Measurements from ENCODE around the gene TNIK.

The TNIK gene

GRCh38 chr3:171218069-171218468 is 242.1 kb downstream of the TNIK start:
- no peak for DNase-seq

GRCh38 chr3:171213907-171214306 is 246.3 kb downstream of the TNIK start:
- DNase-seq: no peak

GRCh38 chr3:171213178-171213577 is 247.0 kb downstream of the TNIK start:
- DNase-seq: no peak

- DNase-seq: no peak
Observed at GRCh38 chr3:171212648-171213047, 247.6 kb downstream of the TNIK start.

GRCh38 chr3:171206283-171206682 is 253.9 kb downstream of the TNIK start:
- DNase-seq: no peak

GRCh38 chr3:171204942-171205341 is 255.3 kb downstream of the TNIK start:
- no peak for DNase-seq

- DNase-seq: no peak
Observed at GRCh38 chr3:171201825-171202224, 258.4 kb downstream of the TNIK start.

- no peak for DNase-seq
Observed at GRCh38 chr3:171200750-171201088, 259.5 kb downstream of the TNIK start.

- no peak for DNase-seq
Observed at GRCh38 chr3:171200052-171200749, 260.0 kb downstream of the TNIK start.

GRCh38 chr3:171199473-171199829 is 260.8 kb downstream of the TNIK start:
- DNase-seq: peak; percentile 87

- DNase-seq: peak; percentile 87
Observed at GRCh38 chr3:171198781-171199472, 261.3 kb downstream of the TNIK start.

GRCh38 chr3:171195686-171196085 is 264.5 kb downstream of the TNIK start:
- no peak for DNase-seq

- no peak for DNase-seq
Observed at GRCh38 chr3:171194965-171195364, 265.2 kb downstream of the TNIK start.

GRCh38 chr3:171193693-171194092 is 266.5 kb downstream of the TNIK start:
- no peak for DNase-seq

GRCh38 chr3:171192176-171192854 is 267.9 kb downstream of the TNIK start:
- no peak for DNase-seq

GRCh38 chr3:171190668-171191067 is 269.5 kb downstream of the TNIK start:
- no peak for DNase-seq

GRCh38 chr3:171189394-171190080 is 270.7 kb downstream of the TNIK start:
- DNase-seq: no peak

GRCh38 chr3:171187706-171188290 is 272.4 kb downstream of the TNIK start:
- peak; percentile 61 for DNase-seq

GRCh38 chr3:171186817-171187500 is 273.2 kb downstream of the TNIK start:
- DNase-seq: no peak

GRCh38 chr3:171186383-171186782 is 273.8 kb downstream of the TNIK start:
- DNase-seq: no peak

- no peak for DNase-seq
Observed at GRCh38 chr3:171185959-171186358, 274.2 kb downstream of the TNIK start.

- no peak for DNase-seq
Observed at GRCh38 chr3:171184372-171184771, 275.8 kb downstream of the TNIK start.

- no peak for DNase-seq
Observed at GRCh38 chr3:171183042-171183441, 277.2 kb downstream of the TNIK start.

Measured in NCI-H510A treated with DMSO at 0.1 percent for 48 hours (cell line).